GM12873 (cell line): ENCODE results near the gene RBM12.

Experiments used
- TF ChIP-seq, protein P1 (sequence below): IDR thresholded peaks from 2 replicates; pipeline ENCODE4 v1.5.1; 2012; ENCODE audit warnings: low read depth, mild to moderate bottlenecking, moderate library complexity, low read length, control low read depth; ENCODE audit not compliant: insufficient read depth; ENCODE audit errors: missing control alignments

The RBM12 gene

DNA sequence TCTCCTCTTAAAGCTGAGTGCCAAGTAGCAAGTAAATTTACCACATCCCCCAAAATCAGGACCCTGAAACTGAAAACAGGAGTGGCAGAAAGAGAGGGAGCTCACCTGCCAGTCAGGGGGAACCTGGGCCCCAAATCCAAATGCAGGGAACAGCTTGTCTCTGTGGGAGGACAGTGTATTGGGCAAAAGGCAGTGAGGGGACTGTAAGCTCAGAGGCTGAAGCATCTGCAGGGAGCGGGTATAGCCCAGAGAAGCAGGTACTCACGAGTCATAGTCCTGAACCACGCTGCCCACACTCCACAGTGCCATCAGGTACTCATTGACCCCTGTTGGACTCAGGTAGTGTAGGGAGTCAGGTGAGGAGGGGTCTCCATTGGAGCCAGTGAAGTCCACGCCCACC, 34.1 kb downstream of the RBM12 start:
- TF ChIP-seq, protein P1, sequence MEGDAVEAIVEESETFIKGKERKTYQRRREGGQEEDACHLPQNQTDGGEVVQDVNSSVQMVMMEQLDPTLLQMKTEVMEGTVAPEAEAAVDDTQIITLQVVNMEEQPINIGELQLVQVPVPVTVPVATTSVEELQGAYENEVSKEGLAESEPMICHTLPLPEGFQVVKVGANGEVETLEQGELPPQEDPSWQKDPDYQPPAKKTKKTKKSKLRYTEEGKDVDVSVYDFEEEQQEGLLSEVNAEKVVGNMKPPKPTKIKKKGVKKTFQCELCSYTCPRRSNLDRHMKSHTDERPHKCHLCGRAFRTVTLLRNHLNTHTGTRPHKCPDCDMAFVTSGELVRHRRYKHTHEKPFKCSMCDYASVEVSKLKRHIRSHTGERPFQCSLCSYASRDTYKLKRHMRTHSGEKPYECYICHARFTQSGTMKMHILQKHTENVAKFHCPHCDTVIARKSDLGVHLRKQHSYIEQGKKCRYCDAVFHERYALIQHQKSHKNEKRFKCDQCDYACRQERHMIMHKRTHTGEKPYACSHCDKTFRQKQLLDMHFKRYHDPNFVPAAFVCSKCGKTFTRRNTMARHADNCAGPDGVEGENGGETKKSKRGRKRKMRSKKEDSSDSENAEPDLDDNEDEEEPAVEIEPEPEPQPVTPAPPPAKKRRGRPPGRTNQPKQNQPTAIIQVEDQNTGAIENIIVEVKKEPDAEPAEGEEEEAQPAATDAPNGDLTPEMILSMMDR = no peak

DNA sequence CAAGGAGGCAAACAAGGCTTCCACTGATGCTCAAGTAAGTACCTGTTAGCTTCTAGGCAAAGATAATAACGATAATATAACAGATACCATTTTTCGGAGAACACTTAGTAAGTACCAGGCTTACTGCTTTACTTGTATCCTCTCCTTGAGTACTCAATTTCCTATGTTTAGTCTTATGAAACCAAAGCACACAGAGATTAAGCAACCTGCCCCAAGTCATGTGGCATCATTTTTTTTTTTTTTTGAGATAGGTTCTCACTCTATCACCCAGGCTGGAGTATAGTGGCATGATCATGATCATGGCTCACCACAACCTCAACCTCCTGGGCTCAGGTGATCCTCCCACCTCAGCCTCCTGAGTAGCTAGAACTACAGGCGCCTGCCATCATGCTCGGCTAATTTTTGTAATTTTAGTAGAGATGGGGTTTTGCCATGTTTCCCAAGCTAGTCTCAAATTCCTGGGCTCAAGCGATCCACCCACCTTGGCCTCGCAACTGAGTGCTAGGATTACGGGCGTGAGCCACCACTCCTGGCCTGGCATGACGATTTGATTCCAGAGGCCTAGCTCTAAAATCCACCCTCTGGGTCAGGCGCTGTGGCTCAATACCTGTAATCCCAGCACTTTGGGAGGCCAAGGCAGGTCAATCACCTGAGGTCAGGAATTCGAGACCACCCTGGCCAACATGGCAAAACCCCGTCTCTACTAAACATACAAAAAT, 35.1 kb downstream of the RBM12 start:
- TF ChIP-seq, protein P1 = no peak

DNA sequence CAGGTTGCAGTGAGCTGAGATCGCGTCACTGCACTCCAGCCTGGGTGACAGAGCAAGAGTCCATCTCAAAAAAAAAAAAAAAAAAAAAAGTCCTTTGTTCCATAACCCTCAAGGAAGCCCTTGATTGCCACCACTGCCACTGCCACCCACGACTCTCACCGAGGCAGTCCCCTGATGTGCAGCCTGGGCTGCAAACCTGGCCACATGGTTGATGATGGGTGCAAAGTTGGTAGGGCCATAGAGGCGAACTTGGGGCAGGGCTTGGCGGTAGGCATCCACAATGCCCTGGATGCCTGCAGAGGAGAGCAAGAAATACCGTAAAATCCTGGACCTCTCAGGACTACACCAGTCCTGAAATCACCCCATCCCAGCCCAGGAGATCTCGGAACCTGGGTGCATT, 37.6 kb downstream of the RBM12 start:
- TF ChIP-seq, protein P1 = no peak

DNA sequence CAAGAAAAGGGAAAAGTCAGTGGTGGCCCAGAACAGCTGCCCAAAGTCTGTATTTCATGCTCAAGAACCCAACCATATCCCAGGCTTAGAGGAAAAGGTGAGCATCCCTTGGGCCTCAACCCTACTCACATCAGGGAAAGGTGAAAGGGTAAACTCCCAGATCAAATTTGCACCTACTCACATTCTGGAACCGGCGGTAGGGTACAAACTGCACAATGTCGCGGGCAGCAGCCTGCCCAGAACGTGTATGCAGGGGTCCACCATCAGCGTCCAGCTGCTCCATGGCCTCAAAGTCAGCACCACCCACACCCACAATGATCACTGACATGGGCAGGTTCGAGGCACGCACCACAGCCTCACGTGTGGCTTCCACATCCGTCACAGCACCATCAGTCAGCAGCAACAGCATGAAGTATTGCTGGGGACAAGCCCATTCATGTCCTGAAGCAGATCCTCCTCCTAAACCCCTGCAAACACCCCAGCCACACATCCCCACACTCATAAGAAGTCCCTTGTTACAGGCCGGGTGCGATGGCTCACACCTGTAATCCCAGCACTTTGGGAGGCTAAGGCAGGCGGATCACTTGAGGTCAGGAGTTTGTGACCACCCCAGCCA, 38.2 kb downstream of the RBM12 start:
- TF ChIP-seq, protein P1 = no peak

DNA sequence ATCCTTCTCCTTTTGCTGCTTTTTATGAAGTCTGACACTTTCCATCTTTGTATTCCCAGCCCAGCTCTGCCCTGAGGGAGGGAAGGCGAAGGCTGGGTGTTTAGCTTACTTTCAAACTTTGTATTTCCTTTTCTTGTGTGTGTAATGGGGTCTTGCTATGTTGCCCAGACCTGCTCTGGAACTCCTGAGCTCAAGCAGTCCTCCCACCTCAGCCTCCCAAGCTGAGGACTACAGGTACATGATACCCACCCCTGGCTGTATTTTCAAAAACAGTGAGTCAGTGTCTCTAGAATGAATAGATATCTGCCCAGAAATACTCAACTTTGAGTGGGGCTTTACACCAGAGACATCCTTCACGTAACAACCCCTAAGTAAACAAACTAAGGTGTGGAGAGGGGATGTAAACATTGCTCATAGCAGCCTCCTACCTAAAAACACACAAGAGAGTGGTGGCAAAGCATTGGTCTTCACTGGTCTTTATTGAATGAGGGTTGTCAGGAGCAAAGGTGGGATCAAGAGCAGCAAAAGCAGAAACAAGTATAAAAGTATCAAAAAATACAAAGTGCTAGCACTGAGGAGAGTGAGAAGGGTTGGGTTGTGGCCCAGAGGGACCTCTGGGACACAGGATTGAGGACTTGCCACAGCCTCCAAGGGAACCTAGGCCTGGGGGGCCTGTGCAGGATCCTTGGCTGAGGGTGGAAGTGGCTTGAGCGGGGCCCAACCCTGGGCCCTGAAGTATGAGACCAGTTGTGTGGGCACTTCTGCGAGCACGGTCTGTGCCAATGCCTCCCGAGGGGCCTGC, 38.9 kb downstream of the RBM12 start:
- TF ChIP-seq, protein P1 = no peak

DNA sequence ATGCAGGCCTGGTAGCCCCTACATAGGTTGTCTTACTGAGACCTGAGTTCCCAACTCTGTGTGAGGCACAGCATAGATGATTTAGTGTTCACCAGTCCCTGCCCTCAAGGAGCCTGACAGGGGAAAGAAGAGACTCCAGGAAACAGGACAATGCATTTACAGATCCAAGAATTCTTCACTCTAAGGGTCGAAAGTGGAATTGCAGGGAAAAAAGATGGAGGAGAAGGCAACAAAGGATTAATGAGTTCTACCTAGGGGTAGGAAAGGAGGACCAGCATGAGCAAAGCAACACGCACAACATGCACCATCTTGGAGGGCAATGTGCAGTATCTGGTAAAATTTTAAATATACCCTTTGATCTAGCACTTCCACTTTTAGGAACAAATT, 43.1 kb downstream of the RBM12 start:
- TF ChIP-seq, protein P1 = no peak
